ENCODE results near the gene MYH11. TPM values are rescaled to one million over a fixed set of nuclear protein-coding genes. Genes with fewer than 3 reads are reported as not detected.

MYH11 gene
- polyA plus RNA-seq, 1 donor from 2014 or later = not detected

DNA sequence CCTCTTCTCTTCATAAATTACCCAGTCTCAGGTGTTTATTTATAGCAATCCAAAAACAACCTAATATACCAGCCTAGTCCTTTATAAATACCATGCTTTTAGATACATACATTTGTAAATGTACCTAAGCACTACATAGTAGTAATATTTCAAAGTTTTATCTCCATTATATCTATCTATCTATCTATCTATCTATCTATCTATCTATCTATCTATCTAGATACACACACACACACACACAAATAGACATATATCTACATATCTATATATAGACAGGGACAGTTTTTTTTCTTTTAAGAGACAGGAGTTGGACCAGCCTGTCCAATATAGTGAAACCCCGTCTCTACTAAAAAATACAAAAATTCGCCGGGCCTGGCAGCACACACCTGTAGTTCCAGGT, 25.7 kb upstream of the MYH11 start:
- Histone ChIP-seq H3K79me2 (replicated peaks; ENCODE audit: insufficient read depth, low read length) (peaks cover 17% of the 10 kb centered on the region), H4K20me1 (ENCODE audit: insufficient read depth) (no peaks in the 10 kb centered on the region), H3K9me2 (ENCODE audit: insufficient read depth, low read length) (no peaks in the 10 kb centered on the region), H3K4me3 (ENCODE audit: low read length) (no peak overlapping the region), H3K4me2 (ENCODE audit: low read length) (no peak overlapping the region), H3K9ac (ENCODE audit: low read length) (no peak overlapping the region), H3K27me3 (ENCODE audit: insufficient read depth, low read depth, low read length) (no peaks in the 10 kb centered on the region), H2AFZ (ENCODE audit: low read depth, low read length) (no peak overlapping the region), H3K9me3 (ENCODE audit: low read length) (no peaks in the 10 kb centered on the region), H3K27ac (ENCODE audit: low read length) (no peak overlapping the region), H3F3A (ENCODE audit: insufficient read depth, low read length, poor library complexity, severe bottlenecking) (no peaks in the 10 kb centered on the region), H3K36me3 (ENCODE audit: insufficient read depth, low read length) (peaks cover 7% of the 10 kb centered on the region)
- TF ChIP-seq POLR2AphosphoS5 (IDR thresholded peaks at IDR 0.05) (no peak), EZH2 (IDR thresholded peaks at IDR 0.05; ENCODE audit: borderline replicate concordance, insufficient read depth, low read length, poor library complexity, severe bottlenecking) (no peak), RAD21 (conservative IDR thresholded peaks at IDR 0.05) (no peak), EP300 (conservative IDR thresholded peaks at IDR 0.05; ENCODE audit: poor library complexity, severe bottlenecking) (no peak)

- TF ChIP-seq RAD21 (conservative IDR thresholded peaks at IDR 0.05) (no peak), TAF1 (IDR thresholded peaks at IDR 0.05; ENCODE audit: low read depth) (no peak), EZH2 (IDR thresholded peaks at IDR 0.05; ENCODE audit: borderline replicate concordance, insufficient read depth, low read length, poor library complexity, severe bottlenecking) (no peak), POLR2AphosphoS5 (IDR thresholded peaks at IDR 0.05) (no peak), EP300 (conservative IDR thresholded peaks at IDR 0.05; ENCODE audit: poor library complexity, severe bottlenecking) (no peak), MXI1 (conservative IDR thresholded peaks at IDR 0.05; ENCODE audit: poor library complexity, severe bottlenecking) (no peak), SMC3 (conservative IDR thresholded peaks at IDR 0.05; ENCODE audit: poor library complexity) (no peak)
- TF ChIP-seq, protein P1, sequence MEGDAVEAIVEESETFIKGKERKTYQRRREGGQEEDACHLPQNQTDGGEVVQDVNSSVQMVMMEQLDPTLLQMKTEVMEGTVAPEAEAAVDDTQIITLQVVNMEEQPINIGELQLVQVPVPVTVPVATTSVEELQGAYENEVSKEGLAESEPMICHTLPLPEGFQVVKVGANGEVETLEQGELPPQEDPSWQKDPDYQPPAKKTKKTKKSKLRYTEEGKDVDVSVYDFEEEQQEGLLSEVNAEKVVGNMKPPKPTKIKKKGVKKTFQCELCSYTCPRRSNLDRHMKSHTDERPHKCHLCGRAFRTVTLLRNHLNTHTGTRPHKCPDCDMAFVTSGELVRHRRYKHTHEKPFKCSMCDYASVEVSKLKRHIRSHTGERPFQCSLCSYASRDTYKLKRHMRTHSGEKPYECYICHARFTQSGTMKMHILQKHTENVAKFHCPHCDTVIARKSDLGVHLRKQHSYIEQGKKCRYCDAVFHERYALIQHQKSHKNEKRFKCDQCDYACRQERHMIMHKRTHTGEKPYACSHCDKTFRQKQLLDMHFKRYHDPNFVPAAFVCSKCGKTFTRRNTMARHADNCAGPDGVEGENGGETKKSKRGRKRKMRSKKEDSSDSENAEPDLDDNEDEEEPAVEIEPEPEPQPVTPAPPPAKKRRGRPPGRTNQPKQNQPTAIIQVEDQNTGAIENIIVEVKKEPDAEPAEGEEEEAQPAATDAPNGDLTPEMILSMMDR (IDR thresholded peaks at IDR 0.05; ENCODE audit: poor library complexity, severe bottlenecking) = no peak
- TF ChIP-seq, protein P2, sequence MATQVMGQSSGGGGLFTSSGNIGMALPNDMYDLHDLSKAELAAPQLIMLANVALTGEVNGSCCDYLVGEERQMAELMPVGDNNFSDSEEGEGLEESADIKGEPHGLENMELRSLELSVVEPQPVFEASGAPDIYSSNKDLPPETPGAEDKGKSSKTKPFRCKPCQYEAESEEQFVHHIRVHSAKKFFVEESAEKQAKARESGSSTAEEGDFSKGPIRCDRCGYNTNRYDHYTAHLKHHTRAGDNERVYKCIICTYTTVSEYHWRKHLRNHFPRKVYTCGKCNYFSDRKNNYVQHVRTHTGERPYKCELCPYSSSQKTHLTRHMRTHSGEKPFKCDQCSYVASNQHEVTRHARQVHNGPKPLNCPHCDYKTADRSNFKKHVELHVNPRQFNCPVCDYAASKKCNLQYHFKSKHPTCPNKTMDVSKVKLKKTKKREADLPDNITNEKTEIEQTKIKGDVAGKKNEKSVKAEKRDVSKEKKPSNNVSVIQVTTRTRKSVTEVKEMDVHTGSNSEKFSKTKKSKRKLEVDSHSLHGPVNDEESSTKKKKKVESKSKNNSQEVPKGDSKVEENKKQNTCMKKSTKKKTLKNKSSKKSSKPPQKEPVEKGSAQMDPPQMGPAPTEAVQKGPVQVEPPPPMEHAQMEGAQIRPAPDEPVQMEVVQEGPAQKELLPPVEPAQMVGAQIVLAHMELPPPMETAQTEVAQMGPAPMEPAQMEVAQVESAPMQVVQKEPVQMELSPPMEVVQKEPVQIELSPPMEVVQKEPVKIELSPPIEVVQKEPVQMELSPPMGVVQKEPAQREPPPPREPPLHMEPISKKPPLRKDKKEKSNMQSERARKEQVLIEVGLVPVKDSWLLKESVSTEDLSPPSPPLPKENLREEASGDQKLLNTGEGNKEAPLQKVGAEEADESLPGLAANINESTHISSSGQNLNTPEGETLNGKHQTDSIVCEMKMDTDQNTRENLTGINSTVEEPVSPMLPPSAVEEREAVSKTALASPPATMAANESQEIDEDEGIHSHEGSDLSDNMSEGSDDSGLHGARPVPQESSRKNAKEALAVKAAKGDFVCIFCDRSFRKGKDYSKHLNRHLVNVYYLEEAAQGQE (IDR thresholded peaks at IDR 0.05; ENCODE audit: borderline replicate concordance) = no peak
- H3K79me2 ChIP-seq (replicated peaks; ENCODE audit: insufficient read depth, low read length) = peaks cover 10% of the 10 kb centered on the region
- H3K9me2 ChIP-seq (ENCODE audit: insufficient read depth, low read length) = no peaks in the 10 kb centered on the region
- H3K27me3 ChIP-seq (ENCODE audit: insufficient read depth, low read depth, low read length) = no peaks in the 10 kb centered on the region
- H3F3A ChIP-seq (ENCODE audit: insufficient read depth, low read length, poor library complexity, severe bottlenecking) = no peaks in the 10 kb centered on the region
- no peak overlapping the region for H3K4me2 ChIP-seq (ENCODE audit: low read length)
- H3K9me3 ChIP-seq (ENCODE audit: low read length) = no peaks in the 10 kb centered on the region
- H3K27ac ChIP-seq (ENCODE audit: low read length) = no peak overlapping the region
- H3K9ac ChIP-seq (ENCODE audit: low read length) = no peak overlapping the region
- no peak overlapping the region for H2AFZ ChIP-seq (ENCODE audit: low read depth, low read length)
- no peak overlapping the region for H3K4me3 ChIP-seq (ENCODE audit: low read length)
- no peaks in the 10 kb centered on the region for H4K20me1 ChIP-seq (ENCODE audit: insufficient read depth)
- peaks cover 7% of the 10 kb centered on the region for H3K36me3 ChIP-seq (ENCODE audit: insufficient read depth, low read length)
These were observed 25.1 kb upstream of the MYH11 start for GRCh38 chr16:15881794-15882379.

All from neural cell (in vitro differentiated cells).